ENCODE data around the gene PRKRIP1.
"Not testable (repeated sequence)": the region's sequence is repeated elsewhere in the genome, so short reads cannot be mapped to it uniquely, and the experiment has no call there.

Gene PRKRIP1

DNA sequence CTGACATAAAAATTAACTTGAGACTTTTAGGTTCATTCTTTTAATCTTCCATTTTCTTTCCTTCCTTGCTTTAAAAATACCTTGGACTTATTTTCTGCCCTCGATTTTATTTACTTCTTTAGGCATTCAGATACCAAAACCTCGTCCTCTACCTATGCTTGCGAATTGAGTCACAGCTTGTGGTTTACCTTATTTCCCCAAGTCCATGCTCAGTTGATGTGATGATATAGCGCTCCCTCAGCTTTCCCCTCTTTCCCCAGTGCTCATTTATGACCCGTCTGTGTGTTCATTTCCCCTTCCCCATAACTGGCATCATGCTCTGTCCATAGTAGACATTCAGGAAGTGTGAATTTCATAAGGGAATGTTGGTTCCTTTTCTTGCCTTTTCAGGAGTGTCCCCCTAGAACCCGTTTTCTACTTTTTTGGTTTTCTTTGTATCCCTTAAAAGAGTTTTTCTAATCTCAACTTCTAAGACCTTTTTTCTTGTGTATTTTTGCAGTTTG lies 19.1 kb upstream of the PRKRIP1 start:
- DNase-seq, result no peak

DNA sequence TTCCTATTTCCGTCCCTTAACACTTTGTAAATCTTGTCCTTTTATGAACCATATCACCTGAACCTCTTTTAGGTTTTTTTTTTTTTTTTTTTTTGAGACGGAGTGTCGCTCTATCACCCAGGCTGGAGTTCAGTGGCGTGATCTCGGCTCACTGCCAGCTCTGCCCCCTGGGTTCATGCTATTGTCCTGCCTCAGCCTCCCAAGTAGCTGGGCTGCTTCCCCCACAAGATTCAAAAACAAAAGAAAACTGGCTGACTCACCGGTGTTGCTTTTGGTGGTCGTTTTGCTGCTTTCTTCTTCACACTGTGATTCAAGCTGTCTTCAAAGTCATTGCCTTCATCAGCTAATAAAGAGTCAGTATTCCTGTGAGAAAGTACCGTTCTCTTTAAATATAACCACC lies 15.3 kb upstream of the PRKRIP1 start:
- DNase-seq; H3K4me3 ChIP-seq (ENCODE audit: low read depth, low read length); H3K27me3 ChIP-seq (ENCODE audit: insufficient read depth, low read depth, severe bottlenecking); H3K27ac ChIP-seq; H3K9me3 ChIP-seq (ENCODE audit: severe bottlenecking): not testable (repeated sequence)
- peaks cover 10% of the 10 kb centered on the region for H3K36me3 ChIP-seq

More for the DNA sequence above, 19.1 kb upstream of the PRKRIP1 start:
- Histone ChIP-seq H3K27me3 (ENCODE audit: insufficient read depth, low read depth, severe bottlenecking) (no peaks in the 10 kb centered on the region), H3K36me3 (peaks cover 5% of the 10 kb centered on the region), H3K27ac (no peak overlapping the region), H3K4me3 (ENCODE audit: low read depth, low read length) (no peak overlapping the region), H3K9me3 (ENCODE audit: severe bottlenecking) (no peaks in the 10 kb centered on the region)
- TF ChIP-seq, protein P1, sequence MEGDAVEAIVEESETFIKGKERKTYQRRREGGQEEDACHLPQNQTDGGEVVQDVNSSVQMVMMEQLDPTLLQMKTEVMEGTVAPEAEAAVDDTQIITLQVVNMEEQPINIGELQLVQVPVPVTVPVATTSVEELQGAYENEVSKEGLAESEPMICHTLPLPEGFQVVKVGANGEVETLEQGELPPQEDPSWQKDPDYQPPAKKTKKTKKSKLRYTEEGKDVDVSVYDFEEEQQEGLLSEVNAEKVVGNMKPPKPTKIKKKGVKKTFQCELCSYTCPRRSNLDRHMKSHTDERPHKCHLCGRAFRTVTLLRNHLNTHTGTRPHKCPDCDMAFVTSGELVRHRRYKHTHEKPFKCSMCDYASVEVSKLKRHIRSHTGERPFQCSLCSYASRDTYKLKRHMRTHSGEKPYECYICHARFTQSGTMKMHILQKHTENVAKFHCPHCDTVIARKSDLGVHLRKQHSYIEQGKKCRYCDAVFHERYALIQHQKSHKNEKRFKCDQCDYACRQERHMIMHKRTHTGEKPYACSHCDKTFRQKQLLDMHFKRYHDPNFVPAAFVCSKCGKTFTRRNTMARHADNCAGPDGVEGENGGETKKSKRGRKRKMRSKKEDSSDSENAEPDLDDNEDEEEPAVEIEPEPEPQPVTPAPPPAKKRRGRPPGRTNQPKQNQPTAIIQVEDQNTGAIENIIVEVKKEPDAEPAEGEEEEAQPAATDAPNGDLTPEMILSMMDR (IDR thresholded peaks at IDR 0.05; ENCODE audit: low read depth, low read length), result no peak

DNA sequence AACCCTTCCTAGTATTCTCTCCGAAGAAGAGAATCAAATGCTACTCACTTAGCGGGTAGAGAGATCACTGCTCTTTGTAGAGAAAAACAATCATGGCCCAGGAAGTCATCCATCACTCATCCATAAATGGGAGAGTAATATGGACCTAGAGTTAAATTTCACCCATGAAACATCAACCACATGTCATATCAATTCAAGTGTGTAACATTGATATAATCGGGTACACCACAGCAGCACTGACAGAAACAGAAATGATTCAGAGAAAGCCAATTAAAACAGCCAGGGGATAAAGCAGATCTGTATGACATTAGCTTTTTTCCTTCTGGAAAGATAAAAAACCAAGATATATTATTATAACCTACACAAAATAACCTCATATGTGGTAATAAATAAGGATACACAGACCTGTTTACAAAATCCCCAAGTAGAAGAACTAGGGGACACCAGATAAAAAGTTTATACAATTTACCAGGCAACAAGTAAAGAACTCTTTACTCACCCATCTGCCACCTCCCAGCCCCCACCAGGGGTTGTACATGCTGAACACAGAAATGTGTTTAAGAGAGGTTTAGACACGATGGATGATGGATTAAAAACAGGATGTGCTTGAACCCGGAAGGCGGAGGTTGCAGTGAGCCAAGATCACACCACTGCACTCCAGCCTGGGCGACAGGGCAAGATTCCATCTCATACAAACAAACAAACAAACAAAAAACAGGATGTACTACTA lies 14.3 kb upstream of the PRKRIP1 start:
- not testable (repeated sequence) for H3K9me3 ChIP-seq (ENCODE audit: severe bottlenecking); H3K4me3 ChIP-seq (ENCODE audit: low read depth, low read length); H3K27me3 ChIP-seq (ENCODE audit: insufficient read depth, low read depth, severe bottlenecking); H3K27ac ChIP-seq; DNase-seq
- peaks cover 12% of the 10 kb centered on the region for H3K36me3 ChIP-seq

DNA sequence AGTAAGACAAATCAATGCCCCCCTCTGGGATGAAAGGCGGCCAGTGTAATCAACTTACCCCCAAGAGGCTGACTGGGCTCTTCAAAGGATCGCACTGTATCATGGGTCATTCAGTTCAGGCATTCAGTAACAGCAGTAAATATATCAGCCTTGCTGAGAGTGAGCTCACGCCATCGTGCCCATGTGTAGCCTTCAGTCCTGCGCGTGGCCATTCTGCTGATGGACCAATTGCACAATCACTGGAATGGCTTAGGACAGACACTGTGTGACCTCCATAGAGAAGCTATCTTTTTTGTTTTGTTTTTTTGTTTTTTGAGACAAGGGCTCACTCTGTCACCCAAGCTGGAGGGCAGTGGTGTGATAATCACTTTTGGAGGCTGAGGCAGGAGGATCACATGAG lies 9.1 kb upstream of the PRKRIP1 start:
- TF ChIP-seq, protein P1 (IDR thresholded peaks at IDR 0.05; ENCODE audit: low read depth, low read length), result no peak
- Histone ChIP-seq H3K27me3 (ENCODE audit: insufficient read depth, low read depth, severe bottlenecking) (no peaks in the 10 kb centered on the region), H3K36me3 (peaks cover 23% of the 10 kb centered on the region), H3K9me3 (ENCODE audit: severe bottlenecking) (no peaks in the 10 kb centered on the region), H3K27ac (no peak overlapping the region), H3K4me3 (ENCODE audit: low read depth, low read length) (no peak overlapping the region)
- DNase-seq, result no peak

DNA sequence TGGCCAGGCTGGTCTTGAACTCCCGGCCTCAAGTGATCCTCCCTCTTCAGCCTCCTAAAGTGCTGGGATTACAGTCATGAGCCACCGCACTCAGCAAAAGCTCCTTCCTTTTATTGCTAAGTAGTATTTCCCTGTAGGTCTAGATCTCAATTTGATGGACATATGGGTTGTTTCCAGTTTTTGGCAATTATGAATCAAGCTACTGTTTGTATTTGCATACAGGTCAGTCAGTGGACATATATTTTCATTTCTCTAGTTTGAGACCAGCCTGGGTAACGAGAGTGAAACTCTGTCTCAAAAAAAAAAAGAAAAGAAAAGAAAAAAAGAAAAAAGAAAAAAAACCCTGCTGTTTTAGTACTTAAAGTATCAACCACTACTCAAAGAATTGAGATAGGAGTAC lies 6.4 kb upstream of the PRKRIP1 start:
- H3K4me3 ChIP-seq (ENCODE audit: low read depth, low read length), result no peak overlapping the region
- TF ChIP-seq, protein P1 (IDR thresholded peaks at IDR 0.05; ENCODE audit: low read depth, low read length), result no peak
- no peaks in the 10 kb centered on the region for H3K9me3 ChIP-seq (ENCODE audit: severe bottlenecking)
- H3K27me3 ChIP-seq (ENCODE audit: insufficient read depth, low read depth, severe bottlenecking), result no peaks in the 10 kb centered on the region
- no peak for DNase-seq
- no peak overlapping the region for H3K27ac ChIP-seq
- peaks cover 32% of the 10 kb centered on the region for H3K36me3 ChIP-seq

DNA sequence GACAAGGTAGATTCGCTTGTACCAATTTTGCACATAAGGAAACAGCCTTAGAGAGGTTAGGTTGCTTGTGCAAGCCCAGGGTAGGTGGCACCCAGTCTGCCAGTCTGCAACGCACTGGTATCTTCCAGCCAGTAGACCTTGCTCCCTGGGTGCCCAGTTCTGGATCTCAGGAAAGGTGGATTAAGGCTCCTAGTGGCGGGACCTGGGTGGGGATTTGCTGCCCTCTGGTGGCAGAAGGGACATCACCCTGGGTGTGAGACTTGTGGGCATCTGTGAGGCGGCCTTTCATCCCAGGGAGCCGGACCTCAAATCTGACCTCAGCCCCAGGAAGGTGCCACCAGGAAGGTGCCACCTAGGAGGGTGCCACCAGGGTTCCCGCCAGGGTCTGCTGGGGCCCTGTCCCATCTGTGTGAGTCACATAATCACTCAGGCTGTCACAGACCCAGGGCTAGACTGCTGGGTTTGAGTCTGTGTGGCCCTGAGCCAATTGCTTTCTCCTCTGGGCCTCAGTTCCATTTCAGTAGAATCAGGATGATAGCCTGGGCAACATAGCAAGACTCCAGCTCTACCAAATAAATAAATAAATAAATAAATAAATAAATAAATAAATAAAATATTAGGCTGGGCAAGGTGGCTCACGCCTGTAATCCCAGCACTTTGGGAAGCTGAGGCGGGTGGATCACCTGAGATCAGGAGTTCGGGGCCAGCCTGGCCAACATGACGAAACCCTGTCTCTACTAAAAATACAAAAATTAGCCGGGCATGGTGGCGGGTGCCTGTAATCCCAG lies 5.3 kb upstream of the PRKRIP1 start:
- Histone ChIP-seq H3K27ac (no peak overlapping the region), H3K36me3 (peaks cover 27% of the 10 kb centered on the region)
- peak; percentile 86 for DNase-seq

More for the DNA sequence above, 5.3 kb upstream of the PRKRIP1 start:
- TF ChIP-seq, protein P1 (IDR thresholded peaks at IDR 0.05; ENCODE audit: low read depth, low read length), result peak; percentile 92
- H3K4me3 ChIP-seq (ENCODE audit: low read depth, low read length), result no peak overlapping the region
- H3K27me3 ChIP-seq (ENCODE audit: insufficient read depth, low read depth, severe bottlenecking), result no peaks in the 10 kb centered on the region
- H3K9me3 ChIP-seq (ENCODE audit: severe bottlenecking), result no peaks in the 10 kb centered on the region
